IPS DF 19.7 (cell line): ENCODE data around the gene ANKUB1.

Source experiments
- DNase-seq: peaks from one replicate; pipeline ENCODE4 v3.0.0-alpha.2; 2013; ENCODE audit warnings: low read depth, low spot score

ANKUB1 gene

DNA sequence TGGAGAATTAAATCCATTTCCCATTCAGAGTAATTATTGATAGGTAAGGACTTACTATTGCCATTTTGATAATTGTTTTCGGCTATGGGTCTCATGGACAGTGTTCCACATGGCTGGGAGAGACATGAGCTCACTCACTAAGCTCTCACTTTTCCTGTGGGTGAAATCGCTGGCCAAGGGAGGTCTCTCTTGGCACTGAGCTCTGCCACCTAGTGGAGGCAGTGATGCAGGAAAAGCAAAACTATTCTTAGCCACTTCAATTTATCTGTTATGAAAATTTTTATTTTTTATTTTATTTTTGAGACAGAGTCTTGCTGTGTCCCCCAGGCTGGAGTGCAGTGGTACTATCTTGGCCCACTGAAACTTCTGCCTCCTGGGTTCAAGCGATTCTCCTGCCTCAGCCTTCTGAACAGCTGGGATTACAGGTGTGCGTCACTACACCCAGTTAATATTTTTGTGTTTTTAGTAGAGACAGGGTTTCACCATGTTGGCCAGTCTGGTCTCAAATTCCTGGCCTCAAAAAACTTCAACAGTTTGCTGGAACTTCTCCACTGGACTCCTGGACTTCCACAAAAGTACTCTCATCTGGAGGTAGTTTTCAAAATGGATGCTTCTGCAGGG is 16.0 kb upstream of the ANKUB1 start:
- DNase-seq = no peak

DNA sequence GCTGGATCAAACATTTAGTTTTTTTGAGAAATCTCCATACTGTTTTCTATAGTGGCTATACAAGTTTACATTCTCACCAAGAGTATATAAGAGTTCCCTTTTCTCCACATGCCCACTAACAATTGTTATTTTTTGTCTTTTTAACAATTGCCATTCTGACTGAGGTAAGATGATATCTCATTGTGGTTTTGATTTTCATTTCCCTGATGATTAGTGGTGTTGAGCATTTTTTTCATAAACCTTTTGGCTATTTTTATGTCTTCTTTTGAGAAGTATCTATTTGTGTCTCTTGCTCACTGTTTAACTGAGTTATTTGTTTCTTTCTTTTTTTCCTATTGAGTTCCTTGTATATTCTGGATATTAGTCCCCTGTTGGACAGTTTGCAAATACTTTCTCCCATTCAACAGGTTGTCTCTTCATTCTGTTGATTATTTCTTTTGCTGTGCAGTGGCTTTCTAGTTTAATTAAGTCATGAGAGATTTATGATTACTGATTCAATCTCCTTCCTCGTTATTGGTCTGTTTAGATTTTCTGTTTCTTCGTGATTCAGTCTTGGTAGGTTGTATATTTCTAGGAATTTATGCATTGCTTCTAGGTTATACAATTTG is 13.9 kb upstream of the ANKUB1 start:
- DNase-seq = no peak

DNA sequence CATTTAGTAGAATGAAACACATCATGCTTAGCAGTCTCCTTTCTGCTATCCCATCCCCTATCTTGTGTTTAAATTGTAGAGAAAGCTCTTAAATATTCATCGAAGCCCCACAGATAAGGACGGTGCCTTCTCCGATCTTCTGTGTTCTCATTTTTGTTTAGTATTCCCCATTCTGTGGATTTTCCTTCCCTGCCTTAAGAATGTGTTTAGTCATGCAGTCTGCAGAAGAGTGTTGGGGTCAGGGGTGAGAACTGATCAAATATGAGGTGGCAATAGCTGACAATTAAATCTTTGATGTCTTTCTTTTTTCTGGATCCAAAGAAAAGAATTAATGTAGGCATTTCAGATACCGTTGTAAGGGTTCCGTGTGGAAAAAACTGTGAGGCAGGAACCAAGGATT is 9.3 kb upstream of the ANKUB1 start:
- DNase-seq = no peak

DNA sequence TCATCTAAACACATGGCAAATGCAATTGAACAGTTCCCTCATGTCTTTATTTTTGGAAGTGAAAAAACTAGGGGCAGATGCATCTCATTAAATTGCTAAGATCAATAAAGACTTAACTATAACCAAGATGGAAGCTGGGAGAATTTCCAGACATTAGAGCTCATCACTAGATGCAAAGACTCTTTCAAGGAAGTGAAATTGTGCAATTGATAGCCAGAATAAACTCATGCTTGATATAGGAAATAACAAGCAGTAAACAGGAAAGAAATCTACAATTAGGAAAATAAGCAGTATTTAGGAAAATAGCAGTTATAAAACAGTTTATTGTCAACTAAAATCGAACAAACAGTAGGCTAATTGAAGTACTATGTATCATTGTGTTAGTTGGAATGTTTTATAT is 8.8 kb upstream of the ANKUB1 start:
- no peak for DNase-seq

DNA sequence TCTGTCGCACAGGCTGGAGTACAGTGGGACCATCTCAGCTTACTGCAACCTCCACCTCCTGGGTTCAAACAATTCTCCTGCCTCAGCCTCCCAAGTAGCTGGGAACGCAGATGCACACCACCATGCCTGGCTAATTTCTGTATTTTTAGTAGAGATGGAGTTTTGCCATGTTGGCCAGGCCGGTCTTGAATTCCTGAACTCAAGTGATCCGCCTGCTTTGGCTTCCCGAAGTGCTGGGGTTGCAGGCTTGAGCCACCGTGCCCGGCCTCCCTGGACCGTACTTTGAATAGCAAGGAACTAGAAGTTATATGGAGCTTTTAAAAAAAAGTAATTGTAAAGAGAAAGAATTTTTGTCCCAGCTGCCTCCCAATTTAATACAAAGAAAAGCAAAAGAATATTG is 8.3 kb upstream of the ANKUB1 start:
- no peak for DNase-seq

DNA sequence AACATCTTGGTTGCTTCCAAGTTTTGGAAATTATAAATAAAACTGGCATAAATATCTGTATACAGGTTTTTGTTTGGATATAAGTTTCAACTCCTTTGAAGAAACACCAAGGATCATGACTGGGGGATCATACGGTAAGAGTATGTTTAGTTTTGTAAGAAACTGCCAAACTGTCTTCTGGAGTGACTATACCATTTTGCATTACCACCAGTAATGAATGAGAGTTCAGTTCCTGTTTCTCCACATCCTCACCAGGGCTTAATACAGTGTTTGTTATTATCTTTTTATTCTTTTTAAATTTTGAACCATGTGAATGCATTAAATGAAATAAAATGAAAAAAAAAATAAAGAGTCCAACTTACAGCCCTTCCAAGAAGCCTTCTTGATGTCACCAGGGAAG is 3.7 kb upstream of the ANKUB1 start:
- DNase-seq = no peak

DNA sequence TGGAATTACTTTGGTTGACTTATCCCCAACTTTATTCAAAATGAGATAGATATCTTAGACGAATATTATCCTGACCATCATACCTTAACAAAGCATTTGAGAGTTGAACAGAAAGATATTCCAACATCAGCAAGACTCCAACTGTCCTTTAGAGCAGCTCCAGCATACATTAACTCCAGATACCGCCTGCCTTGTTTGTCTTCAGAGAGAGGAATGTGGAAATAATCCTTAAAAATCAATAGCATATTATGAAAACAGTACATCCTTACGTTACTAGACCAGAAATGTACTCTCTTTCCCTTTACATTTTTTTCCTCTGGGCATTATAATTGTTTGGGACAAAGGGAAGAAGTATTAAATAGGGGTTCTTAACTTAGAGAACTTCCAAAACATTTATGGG is 1.7 kb downstream of the ANKUB1 start:
- DNase-seq = no peak

DNA sequence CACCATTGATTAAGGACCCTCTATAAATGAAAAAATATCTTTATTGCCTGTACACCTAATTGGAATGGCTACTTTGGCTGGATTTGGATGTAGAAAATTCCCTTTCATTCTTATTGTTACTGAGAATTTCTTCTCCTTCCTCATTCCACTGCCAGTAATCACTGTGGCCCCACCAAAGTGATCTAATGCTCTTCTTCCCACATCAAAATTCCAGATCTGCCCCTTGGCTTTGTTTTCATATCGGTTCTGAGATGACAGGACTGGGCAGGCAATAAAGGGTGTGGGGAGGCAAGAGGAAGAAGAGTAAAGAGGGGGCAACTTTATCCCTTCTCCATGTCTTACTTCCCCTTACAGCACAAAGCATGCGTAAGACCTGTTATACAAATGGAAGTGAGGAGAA is 2.1 kb downstream of the ANKUB1 start:
- no peak for DNase-seq

DNA sequence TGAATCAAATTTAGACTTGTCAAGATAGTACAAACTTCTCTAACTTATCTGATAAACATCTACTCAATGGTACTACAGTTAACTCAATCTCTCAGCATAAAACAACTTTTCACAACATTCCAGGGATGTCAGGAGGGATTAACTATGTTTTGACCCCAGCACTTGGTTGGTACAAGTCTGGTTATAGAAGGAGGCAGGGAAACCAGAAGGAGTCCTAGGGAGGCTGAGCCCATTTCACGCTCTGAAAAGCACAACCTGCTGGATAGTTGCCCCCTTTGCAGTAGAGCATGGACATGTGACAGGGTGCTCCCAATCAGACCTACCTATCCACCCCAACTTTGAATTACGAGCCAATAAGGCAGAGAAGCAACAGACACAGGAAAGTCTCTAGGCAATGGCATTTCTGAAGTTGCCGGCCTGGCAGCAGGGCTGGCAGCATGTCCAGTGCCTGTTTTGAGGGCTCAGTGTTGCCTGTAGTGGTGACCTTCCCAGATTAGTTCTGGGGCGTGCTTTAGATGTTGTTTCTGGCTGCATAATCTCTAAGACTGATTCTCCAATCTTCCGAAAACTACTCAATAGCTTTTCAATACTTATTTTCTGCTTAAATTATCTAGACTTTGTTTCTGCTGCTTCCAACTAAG is 8.2 kb downstream of the ANKUB1 start:
- DNase-seq = no peak

DNA sequence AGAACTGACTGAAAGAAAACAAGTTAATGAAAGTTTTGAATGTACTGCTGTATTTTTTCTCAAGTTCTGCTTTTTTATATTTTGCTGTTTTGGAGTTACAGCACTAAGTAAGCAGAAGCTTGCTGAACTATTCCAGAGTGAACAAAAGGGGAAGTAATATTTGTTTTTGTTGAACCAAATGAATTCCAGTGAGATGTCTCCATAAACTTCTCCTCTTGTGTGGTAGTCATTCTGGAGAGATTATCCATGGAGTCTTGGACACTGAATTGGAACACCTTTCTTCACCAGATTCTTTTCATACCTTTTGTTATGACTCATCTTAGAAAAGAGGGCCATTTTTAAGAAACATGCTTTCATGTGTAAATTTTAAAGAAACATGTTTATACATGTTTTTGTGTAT is 8.8 kb downstream of the ANKUB1 start:
- DNase-seq = no peak

DNA sequence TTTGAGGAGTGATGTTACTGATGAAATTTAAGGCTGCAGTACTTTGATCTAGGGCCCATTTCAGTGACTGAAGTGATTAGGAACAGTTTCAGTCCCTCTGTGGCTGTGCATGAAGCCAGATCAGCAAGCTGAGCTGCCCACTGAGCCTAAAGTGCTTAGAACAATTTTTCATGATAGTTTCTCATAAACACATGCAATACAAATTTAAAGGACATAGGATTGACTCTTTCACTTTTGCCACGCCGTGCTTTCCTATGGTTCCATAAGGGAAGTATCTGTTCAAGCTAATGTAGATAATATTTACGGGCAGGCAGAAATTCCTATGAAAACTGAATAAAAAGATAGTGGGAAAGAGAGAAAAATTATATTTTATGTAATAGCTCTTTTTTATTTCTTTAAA is 10.6 kb downstream of the ANKUB1 start:
- DNase-seq = no peak

DNA sequence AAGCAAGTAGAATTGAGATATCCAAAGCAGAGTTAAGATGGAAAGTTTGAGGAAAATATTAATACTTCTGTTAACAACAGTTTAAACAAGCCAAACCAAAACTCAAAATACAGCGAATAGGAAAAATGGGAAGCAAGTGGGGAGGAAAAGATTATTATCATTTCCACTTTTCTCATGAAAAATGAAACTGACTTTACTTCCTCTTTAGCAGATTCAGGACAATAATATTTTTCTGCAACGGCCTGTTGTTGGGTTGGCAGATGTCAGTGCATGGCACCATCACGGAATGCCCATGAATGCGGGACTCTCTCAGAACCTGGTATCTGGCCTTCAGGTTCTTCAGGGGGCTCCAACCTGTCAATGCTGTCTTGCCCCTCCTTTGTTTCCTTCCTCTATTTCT is 11.1 kb downstream of the ANKUB1 start:
- no peak for DNase-seq

DNA sequence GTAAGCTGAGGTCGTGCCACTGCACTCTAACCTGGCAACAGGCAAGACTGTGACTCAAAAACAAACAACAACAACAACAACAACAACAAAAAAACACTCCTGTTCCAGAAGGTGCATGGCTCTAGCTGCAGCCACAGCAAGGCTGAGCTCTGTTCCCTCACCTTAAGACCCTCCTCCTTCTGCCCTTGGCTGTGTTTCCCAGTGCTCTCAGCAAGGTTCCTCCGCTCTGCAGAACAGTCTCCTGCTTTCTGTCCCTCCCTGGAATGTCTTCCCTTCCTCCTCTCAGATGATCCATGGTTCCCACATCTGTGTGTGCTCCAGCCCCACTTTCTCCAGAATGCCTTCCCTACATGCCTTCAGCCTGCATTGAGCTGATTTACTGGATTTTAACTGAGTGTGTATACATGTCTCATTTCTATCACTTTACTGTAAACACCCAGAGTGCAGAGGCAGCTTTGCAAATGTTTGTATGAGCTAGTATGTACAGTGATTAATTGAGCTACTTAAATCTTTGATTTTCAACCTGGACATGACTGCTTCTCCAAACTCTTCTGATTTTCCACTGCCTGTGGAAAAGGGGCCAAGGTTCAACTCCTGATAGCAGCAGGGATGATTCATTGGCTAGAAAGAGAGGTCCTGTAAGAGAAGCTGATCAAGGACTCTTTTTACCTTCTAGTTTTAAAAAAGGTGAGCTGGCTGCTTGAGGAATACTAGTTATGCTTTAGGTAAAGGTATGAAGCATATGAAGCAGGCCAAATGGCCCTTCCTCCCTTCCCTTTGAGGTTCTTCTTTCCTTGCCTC is 14.7 kb downstream of the ANKUB1 start:
- DNase-seq = no peak

DNA sequence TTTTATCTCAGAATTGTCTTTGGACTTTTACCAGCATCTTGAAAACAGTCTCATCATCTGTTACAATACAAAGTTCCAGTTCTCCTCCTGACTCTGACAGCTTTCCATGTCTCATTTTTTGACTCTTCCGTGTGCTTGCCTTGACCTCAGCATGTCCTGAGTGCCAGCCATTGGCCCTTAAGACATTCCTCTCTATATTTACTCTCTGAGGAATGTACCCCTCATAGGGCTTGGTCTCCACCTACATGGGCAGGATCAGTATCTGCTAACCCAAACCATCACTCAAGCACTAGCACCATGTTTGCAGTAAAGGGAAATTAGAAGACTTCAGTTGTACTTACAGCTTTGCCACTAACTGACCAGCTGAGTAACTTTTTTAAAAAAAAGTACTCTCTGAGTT is 16.2 kb downstream of the ANKUB1 start:
- no peak for DNase-seq

DNA sequence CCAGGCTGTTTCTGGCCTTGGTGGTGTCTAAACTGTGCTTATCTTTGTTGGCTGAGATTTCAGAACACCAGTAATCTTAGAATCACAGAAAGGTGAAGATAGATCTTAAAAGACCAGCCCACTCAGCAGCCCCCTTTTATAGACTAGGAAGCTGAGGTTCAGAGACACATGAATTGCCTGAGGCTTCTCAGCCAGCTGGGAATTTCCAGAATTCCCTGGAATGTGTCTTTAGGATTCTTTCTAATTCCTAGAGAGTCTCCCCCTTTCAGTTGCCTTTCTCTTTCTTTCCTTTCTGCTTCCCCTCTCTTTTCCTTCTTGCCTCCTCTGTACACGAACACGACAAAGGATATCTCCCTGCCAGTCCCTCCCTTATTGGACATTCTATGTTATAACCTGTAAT is 19.5 kb downstream of the ANKUB1 start:
- DNase-seq = no peak

DNA sequence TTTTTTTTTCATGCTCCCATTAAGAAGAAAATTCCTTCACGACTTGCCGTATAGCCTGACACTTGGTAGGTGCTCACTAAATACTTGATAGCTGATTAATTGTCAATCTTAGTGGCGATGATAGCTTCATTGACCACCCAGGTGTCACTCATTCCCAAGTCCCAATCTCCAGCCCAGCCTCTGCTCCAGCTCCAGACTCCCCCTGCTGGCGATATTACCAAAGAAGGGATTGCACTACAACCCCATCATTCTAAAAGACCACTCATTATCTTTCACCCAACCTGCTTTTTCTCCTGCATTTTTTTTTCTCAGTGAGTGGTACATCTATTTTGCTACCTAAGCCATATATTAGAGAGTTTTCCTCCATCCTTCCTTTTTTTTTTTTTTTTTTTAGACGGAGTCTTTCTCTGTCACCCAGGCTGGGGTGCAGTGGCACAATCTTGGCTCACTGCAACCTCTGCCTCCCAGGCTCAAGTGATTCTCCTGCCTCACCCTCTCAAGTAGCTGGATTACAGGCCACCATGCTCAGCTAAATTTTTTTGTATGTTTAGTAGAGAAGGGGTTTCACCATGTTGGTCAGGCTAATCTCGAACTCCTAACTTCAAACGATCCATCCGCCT is 20.6 kb downstream of the ANKUB1 start:
- DNase-seq = no peak

DNA sequence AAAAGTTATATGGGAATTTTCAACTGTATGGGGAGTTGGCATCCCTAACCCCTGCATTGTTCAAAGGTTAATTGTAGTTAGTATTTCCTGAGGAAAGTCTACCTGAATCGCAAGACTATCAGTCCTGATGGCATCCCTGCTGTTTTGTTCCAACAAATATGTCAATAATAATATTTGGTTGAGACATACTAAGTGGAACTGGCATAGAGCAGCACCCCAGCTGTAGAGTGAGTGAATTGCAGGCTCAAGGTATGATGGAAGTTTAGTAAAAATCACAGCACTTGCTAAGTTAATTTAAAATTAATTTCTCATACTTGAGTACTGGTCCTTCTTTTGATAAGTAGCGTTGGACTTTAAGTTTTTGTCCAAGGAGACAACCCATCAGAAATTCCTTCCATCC is 22.1 kb downstream of the ANKUB1 start:
- DNase-seq = no peak

DNA sequence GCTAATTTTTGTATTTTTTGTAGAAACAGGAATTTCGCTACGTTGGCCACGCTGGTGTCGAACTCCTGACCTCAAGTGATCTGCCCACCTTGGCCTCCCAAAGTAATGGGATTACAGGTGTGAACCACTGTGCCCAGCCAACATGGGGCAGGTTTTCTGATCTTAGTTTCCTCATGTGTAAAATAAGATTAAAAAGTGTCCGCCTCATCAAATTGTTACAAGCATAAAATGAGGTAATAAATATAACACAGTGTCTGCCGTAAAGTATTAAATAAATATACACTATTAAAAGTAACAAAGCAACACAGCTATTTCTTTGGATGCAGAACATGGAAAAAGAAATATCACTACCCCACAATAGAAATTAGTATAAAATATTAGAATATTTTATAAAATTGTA is 23.6 kb downstream of the ANKUB1 start:
- no peak for DNase-seq

DNA sequence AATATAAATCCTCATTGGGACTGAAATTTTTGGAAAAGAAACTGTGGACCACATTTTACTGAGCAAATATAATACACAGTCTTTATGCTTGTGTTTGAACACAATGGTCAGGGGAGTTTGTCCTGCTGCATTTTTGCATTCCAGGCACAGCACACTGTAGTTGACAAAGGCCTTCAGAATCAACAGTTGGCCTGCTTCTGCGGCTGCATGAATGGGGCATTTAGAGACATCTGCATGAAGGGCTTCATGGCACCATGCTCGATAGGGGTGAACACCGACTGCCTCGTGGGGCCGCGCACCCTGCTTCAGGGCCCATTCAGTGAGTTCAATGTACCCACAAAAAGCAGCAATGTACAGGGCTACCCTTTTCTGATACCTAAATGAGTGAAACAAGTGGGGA is 24.6 kb downstream of the ANKUB1 start:
- DNase-seq = no peak

DNA sequence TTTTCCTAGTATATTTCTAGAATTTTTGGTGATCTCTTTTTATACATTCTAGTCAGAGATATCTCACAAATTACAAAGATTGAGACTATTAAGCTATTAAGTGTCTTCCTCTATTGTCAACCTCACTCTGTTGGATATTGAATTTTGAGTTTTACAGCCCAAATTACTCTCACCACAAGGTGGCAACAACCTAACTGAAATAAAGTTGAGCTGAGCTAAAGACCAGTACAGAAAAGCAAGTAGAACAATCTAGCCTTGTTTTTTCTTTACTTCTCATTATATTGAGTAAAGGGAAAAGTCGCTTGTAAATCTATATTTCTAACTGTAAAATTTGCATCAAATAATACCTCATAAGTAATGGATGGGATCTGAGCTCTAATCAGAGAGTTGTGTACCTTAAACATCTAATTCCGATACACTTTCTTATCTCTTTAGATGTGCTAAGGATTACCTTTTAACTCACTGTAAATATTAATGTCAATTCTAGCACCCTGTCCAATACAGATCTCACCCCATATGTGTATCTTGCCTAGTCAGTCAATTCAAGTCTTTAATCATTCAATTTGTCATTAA is 26.5 kb downstream of the ANKUB1 start:
- no peak for DNase-seq

DNA sequence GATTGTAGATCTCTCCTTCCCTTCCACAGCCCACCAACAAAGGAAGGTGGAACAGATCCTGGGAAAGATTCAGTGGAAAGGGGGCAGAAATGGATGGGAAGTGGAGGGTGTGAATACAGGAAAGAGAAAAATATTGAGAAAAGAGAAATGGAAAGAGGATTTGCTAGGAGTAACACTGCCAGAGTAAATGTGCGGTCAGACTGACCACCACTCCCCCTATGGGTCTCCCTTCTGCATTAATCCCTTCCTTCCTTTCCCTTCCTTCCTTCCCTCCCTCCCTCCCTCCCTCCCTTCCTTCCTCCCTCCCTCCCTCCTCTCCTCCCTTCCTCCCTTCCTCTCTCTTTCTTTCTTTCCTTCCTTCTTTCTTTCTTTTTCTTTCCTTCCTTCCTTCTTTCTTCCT is 28.1 kb downstream of the ANKUB1 start:
- DNase-seq = no peak
